SH-SY5Y (cell line): Measurements from ENCODE around the gene IGSF22.

ENCODE experiments used
- GATA2 ChIP-seq: IDR thresholded peaks from 2 replicates; pipeline ENCODE4 v1.6.1; 2011; ENCODE audit warnings: mild to moderate bottlenecking, low read depth, low read length
- GATA3 ChIP-seq: IDR thresholded peaks from 2 replicates; pipeline ENCODE4 v1.6.1; 2011; ENCODE audit warnings: low read depth, mild to moderate bottlenecking, low read length, moderate library complexity

DNA sequence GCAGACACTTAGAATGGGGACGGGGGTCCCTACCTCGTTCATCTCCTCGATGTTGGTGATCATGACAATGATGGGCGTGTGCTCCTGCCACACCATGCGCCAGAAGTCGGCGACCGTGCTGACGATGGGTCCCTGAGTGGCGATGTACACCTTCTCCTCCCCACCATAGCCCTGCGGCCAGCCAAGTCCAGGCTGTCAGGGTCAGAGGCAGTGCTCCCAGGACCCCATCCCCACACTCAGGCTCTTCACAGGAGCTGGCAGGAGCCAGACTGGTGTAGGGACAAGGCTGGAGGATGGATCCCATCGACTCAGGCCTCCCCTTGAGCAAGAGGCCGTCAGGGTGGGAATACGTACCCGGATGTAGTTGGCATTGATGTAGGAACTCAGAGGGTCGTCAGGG is 7.2 kb upstream of the IGSF22 start:
- TF ChIP-seq GATA2 (no peak), GATA3 (no peak)
